GM12874 (cell line): ENCODE data around the gene TBC1D14.

ENCODE experiments used
- TF ChIP-seq, protein P1 (sequence below): IDR thresholded peaks from 2 replicates; pipeline ENCODE4 v1.5.1; 2011; ENCODE audit warnings: low read depth, mild to moderate bottlenecking, control low read depth, low read length, moderate library complexity; ENCODE audit not compliant: insufficient read depth

The TBC1D14 gene, protein sequence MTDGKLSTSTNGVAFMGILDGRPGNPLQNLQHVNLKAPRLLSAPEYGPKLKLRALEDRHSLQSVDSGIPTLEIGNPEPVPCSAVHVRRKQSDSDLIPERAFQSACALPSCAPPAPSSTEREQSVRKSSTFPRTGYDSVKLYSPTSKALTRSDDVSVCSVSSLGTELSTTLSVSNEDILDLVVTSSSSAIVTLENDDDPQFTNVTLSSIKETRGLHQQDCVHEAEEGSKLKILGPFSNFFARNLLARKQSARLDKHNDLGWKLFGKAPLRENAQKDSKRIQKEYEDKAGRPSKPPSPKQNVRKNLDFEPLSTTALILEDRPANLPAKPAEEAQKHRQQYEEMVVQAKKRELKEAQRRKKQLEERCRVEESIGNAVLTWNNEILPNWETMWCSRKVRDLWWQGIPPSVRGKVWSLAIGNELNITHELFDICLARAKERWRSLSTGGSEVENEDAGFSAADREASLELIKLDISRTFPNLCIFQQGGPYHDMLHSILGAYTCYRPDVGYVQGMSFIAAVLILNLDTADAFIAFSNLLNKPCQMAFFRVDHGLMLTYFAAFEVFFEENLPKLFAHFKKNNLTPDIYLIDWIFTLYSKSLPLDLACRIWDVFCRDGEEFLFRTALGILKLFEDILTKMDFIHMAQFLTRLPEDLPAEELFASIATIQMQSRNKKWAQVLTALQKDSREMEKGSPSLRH

DNA sequence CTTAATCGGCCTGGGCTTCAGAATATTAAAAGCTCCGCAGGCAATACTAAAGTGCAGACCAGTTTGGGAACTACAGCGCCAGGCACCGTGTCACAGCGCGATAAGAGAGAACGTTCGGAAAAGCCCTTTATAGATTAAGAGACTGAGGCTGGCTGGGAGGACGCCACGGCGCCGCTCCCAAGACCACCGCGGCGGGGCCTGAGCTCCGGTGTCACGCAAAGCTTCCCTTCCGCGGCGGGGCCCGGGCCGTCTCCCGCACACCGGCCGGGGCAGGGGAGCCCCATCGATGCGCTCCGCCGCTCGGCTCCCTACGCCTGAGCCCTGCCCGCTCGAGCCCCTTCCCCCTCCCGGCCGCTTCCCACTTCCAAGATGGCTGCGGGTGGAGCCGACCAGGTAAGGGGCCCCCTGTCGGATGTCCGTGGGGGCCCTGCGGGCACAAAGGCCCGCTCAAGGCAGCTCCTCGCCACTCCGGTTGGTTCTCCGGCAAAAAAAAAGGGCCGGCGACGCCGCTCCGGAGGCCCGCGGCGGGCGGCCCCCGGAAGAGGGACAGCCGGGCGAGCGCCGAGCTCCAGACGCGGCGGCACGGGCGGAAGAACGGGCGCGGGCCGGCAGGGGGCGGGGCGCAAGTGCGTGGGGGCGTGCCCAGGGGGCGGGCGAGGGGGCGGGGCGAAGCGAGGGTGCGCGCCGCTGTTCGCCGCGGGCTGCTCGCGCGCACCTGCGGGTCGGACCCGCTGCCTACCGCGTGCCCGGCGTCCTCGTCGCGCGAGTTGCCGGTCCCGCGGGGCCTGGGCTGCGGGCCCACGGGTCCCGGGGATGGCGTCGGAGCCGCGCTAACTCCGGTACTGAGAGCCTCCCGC lies at the start of gene TBC1D14:
TBC1D14 (plus strand) TSS at position 714 of the 857 bp plus-strand sequence. CDS start 13,564 bp downstream, outside the sequence.
- TF ChIP-seq, protein P1, sequence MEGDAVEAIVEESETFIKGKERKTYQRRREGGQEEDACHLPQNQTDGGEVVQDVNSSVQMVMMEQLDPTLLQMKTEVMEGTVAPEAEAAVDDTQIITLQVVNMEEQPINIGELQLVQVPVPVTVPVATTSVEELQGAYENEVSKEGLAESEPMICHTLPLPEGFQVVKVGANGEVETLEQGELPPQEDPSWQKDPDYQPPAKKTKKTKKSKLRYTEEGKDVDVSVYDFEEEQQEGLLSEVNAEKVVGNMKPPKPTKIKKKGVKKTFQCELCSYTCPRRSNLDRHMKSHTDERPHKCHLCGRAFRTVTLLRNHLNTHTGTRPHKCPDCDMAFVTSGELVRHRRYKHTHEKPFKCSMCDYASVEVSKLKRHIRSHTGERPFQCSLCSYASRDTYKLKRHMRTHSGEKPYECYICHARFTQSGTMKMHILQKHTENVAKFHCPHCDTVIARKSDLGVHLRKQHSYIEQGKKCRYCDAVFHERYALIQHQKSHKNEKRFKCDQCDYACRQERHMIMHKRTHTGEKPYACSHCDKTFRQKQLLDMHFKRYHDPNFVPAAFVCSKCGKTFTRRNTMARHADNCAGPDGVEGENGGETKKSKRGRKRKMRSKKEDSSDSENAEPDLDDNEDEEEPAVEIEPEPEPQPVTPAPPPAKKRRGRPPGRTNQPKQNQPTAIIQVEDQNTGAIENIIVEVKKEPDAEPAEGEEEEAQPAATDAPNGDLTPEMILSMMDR = peak; percentile 30; the same call in 1 of the 2 replicates

DNA sequence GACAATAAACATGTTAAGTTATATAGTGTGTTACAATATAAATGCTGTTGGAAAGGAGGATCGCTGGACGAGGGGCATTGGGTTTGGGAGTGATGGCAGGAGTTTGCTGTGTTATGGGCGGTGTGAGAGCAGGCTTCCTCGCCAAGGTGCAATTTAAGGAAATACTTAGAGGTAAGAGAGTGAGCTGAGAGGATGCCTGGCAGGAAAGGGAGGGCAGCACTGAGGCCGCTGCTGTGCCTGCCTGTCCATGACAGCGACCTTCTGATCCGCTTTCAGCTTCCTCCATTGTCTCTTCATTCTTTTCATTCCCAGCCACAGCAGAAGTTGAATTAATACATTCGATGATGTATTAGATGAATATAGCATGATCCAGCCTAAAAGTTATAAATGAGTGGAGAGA lies 41.2 kb upstream of the TBC1D14 start:
- TF ChIP-seq, protein P1 = no peak

DNA sequence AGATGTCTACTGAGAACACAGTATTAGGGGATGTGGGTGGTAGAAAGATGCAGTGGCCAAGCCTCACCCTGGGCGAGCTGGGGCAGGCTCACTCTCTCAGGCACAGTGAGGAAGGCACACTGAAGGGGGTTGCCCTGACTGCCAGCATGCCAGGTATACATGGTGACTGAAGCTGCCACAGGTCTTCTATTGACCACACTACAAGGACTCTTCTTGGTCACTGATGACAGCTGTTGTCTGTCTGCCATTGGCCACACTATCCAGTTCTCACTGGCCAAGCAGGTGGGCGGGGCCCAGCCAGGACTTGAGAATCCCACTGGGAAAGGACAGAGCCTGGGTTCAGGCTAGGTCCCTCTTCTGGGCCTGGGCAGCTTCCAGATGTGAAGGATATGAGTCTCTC lies 39.7 kb upstream of the TBC1D14 start:
- TF ChIP-seq, protein P1 = no peak

DNA sequence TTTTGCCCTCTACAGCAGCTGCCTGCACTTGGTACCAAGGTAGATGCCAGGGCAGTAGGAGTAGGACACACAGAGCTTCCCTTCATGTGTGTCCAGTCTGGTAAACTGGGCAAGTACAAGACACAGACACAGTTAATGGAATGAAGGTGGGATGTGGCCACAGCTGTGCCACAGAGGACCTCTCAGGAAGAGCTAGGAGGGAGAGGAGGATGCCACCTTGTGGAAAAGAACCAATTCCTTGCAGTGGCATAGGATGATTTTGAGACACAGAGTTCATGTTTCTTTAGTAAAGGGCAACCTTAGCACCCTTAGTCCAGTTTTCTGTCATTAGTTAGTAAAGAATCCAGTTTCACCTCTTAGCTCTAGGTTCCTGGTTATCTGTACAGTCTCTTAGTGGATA lies 36.3 kb upstream of the TBC1D14 start:
- TF ChIP-seq, protein P1 = no peak

DNA sequence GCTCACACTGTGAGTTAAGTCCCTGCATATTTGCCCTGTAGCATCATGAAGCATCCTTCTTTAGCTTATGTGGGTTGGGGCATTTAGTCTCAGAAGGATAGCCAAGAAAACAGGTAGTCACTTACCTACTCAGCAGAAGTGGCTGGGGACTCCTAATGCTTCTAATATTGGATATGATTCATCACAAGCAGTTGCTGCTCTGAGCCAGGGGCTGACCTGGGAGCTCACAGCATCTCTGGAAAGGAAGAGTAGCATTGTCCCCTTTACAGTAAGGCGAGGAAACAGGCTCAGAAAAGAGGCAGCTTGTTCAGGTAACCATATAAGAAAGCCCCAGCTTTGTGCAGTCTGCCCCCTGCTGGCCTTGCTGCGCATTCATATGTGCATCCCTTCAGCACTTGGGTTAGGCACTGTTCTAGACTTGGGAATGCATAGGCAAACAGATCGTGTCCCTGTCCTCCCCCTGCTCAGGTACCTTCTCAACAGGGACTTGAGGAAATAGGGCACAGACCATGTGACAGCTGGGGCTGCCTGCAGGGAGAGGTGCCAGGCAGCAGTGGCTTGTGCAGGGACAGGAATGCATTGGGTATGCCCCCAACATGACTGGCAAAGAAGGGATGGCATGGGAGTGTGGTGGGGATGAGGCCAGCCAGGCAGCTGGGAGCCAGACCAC lies 35.7 kb upstream of the TBC1D14 start:
- TF ChIP-seq, protein P1 = peak; percentile 89

DNA sequence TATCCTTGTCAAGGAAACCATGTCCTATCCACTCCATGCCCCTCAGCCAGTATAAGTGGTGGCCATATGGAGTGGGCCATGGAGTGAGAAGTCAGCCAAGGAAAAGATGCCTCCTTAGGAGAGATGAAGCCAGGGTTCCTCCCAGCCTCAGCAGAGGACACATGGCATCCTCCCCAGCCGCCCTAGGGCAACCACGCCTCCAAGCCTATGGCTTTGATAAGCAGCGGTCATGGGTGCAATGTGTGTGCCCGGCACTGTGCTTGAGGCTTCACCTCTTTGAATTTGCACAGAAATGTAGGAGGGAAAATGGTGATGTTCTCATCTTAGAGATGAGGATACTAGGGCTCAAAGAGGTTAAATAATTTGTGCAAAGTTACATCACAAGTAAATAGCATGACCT lies 34.6 kb upstream of the TBC1D14 start:
- TF ChIP-seq, protein P1 = no peak
